ENCODE measurements around the gene PDE4D.

DNA sequence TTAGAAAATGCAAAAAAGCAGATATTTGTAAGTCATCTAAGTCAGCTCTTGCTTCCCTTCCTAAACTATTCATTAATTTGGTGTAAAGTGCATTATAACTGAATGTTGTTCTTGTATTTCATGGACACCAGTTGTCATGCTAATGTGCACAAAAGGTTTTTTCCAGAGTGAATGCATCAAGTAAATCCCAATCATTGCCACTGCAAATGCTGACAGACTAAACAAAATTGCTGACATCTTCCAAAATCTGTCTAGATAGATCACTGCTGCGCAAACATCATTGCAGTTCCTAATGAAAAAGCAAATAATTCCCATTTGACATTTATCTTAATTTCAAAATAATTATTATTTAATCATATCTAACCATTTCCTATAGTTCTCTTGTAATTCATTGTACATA is 161.7 kb downstream of the PDE4D start:
- no peak for TF ChIP-seq ARNTL (CRISPR knock-in tag; IDR thresholded peaks at IDR 0.05; ENCODE audit: borderline replicate concordance, low read depth)
- TF ChIP-seq, protein P1, sequence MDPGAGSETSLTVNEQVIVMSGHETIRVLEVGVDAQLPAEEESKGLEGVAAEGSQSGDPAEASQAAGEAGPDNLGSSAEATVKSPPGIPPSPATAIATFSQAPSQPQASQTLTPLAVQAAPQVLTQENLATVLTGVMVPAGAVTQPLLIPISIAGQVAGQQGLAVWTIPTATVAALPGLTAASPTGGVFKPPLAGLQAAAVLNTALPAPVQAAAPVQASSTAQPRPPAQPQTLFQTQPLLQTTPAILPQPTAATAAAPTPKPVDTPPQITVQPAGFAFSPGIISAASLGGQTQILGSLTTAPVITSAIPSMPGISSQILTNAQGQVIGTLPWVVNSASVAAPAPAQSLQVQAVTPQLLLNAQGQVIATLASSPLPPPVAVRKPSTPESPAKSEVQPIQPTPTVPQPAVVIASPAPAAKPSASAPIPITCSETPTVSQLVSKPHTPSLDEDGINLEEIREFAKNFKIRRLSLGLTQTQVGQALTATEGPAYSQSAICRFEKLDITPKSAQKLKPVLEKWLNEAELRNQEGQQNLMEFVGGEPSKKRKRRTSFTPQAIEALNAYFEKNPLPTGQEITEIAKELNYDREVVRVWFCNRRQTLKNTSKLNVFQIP (CRISPR knock-in tag; IDR thresholded peaks at IDR 0.05; ENCODE audit: borderline replicate concordance, low read depth), result no peak
- TF ChIP-seq ZNF565 (CRISPR knock-in tag; conservative IDR thresholded peaks at IDR 0.05; ENCODE audit: low read depth), result no peak
- no peak for TF ChIP-seq ZFP30 (CRISPR knock-in tag; IDR thresholded peaks at IDR 0.05)

Measured in SK-N-SH treated with all-trans-retinoic acid at 6 μM for 48 hours (cell line).